ENCODE results near the gene PACRG. TPM values are rescaled to one million over a fixed set of nuclear protein-coding genes. Genes with fewer than 3 reads are reported as not detected.

The PACRG gene
- total and polyA plus RNA-seq, 2 of the 4 experiments (the other 2 are of a cell fraction) = not detected

DNA sequence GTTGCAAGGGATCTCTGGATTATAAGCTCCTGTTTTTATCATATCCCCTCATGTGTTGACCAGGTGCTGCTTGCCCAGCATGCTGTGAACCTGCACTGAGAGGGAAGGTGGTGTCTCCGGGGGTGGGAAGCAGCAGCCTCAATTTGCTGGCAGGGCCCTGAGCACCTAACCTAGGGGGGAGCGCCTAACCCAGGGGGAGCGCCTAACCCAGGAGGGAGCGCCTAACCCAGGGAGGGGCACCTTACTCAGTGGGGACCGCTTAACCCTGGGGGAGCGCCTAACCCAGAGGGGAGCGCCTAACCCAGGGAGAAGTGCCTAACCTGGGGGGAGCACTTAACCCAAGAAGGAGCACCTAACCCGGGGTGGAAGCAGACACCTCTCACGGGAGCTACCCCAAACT is 603.5 kb downstream of the PACRG start:
- no peak overlapping the region for H2AK5ac ChIP-seq (ENCODE audit: low read depth, low read length)
- H2BK120ac ChIP-seq (ENCODE audit: low read depth, low read length) = no peak overlapping the region
- H3K27ac ChIP-seq (ENCODE audit: insufficient read depth, low read length) = no peak overlapping the region
- ATAC-seq (ENCODE audit: low read depth) = no peak
- no peak for DNase-seq
- no peak overlapping the region for H3K4me2 ChIP-seq (ENCODE audit: low read depth, low read length)
- H3K79me1 ChIP-seq (ENCODE audit: low read depth in 1 of 2, low read length in 2 of 2) = no peaks in the 10 kb centered on the region
- no peaks in the 10 kb centered on the region for H3K9me1 ChIP-seq (ENCODE audit: insufficient read depth, low read length)
- H3K36me3 ChIP-seq (ENCODE audit: control insufficient read depth, insufficient read depth, low read length) = no peaks in the 10 kb centered on the region
- no peak overlapping the region for H4K91ac ChIP-seq (ENCODE audit: insufficient read depth, low read depth, low read length)
- no peak overlapping the region for H2AFZ ChIP-seq (replicated peaks; ENCODE audit: low read length, poor library complexity)
- no peak overlapping the region for H3K56ac ChIP-seq (ENCODE audit: extremely low read depth, insufficient read depth, low read length)
- no peak overlapping the region for H4K8ac ChIP-seq (ENCODE audit: low read depth in 2 of 2, low read length in 2 of 2)
- no peak overlapping the region for H2BK5ac ChIP-seq (ENCODE audit: low read depth, low read length, poor library complexity, severe bottlenecking)
- no peak overlapping the region for H3K18ac ChIP-seq (ENCODE audit: low read depth, low read length)
- H3K4me3 ChIP-seq (ENCODE audit: insufficient read depth, low read depth, low read length) = no peak overlapping the region
- WGBS, 2 experiments (ENCODE audit: extremely low coverage in 2 of 2, insufficient read length in 1 of 2) = 100% methylated on average over 4 of the region's 9 CpGs; no CpG with 5 or more reads in 1 of the 2 experiments
- intact Hi-C loops (cut with micrococcal nuclease) (no loop called here), in situ Hi-C loops (cut with MboI; ENCODE audit: low sequenced_read_pairs) (no loop called here), dilution Hi-C loops (cut with HindIII; ENCODE audit: low sequenced_read_pairs, unreplicated experiment) (no loop called here)
- no peaks in the 10 kb centered on the region for H3K4me1 ChIP-seq (ENCODE audit: control insufficient read depth, insufficient read depth, low read length)
- H2BK20ac ChIP-seq (ENCODE audit: low read depth, low read length) = no peak overlapping the region
- no peaks in the 10 kb centered on the region for H3K9me3 ChIP-seq (ENCODE audit: control insufficient read depth, insufficient read depth, low read length)
- no peak overlapping the region for H3K9ac ChIP-seq (ENCODE audit: low read depth, low read length)
- no peaks in the 10 kb centered on the region for H4K20me1 ChIP-seq (ENCODE audit: insufficient read depth, low read length)
- TF ChIP-seq MAFK (IDR thresholded peaks at IDR 0.05; ENCODE audit: low read depth, low read length) (no peak), FOS (IDR thresholded peaks at IDR 0.05; ENCODE audit: low read depth, low read length) (no peak), BHLHE40 (IDR thresholded peaks at IDR 0.05; ENCODE audit: low read depth, low read length) (no peak), MXI1 (IDR thresholded peaks at IDR 0.05; ENCODE audit: borderline replicate concordance, low read depth, low read length) (no peak), MAZ (IDR thresholded peaks at IDR 0.05; ENCODE audit: borderline replicate concordance, low read depth, low read length) (no peak), CHD1 (IDR thresholded peaks at IDR 0.05; ENCODE audit: low read depth, low read length) (no peak), SMC3 (IDR thresholded peaks at IDR 0.05; ENCODE audit: low read depth, low read length) (no peak), NFE2L2 (IDR thresholded peaks at IDR 0.05; ENCODE audit: low read depth, low read length) (no peak), RFX5 (IDR thresholded peaks at IDR 0.05; ENCODE audit: low read depth, low read length) (no peak), RCOR1 (IDR thresholded peaks at IDR 0.05; ENCODE audit: insufficient replicate concordance, low read length) (no peak), RAD21 (IDR thresholded peaks at IDR 0.05; ENCODE audit: low read length) (no peak), CEBPB (IDR thresholded peaks at IDR 0.05; ENCODE audit: low read depth, low read length) (no peak)
- TF ChIP-seq, protein P1, sequence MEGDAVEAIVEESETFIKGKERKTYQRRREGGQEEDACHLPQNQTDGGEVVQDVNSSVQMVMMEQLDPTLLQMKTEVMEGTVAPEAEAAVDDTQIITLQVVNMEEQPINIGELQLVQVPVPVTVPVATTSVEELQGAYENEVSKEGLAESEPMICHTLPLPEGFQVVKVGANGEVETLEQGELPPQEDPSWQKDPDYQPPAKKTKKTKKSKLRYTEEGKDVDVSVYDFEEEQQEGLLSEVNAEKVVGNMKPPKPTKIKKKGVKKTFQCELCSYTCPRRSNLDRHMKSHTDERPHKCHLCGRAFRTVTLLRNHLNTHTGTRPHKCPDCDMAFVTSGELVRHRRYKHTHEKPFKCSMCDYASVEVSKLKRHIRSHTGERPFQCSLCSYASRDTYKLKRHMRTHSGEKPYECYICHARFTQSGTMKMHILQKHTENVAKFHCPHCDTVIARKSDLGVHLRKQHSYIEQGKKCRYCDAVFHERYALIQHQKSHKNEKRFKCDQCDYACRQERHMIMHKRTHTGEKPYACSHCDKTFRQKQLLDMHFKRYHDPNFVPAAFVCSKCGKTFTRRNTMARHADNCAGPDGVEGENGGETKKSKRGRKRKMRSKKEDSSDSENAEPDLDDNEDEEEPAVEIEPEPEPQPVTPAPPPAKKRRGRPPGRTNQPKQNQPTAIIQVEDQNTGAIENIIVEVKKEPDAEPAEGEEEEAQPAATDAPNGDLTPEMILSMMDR (conservative IDR thresholded peaks at IDR 0.05; ENCODE audit: low read depth, low read length) = no peak
- TF ChIP-seq, protein P2, sequence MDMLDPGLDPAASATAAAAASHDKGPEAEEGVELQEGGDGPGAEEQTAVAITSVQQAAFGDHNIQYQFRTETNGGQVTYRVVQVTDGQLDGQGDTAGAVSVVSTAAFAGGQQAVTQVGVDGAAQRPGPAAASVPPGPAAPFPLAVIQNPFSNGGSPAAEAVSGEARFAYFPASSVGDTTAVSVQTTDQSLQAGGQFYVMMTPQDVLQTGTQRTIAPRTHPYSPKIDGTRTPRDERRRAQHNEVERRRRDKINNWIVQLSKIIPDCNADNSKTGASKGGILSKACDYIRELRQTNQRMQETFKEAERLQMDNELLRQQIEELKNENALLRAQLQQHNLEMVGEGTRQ (IDR thresholded peaks at IDR 0.05; ENCODE audit: low read depth, low read length) = no peak
- ChIA-PET CTCF (no interaction called here), POLR2A (ENCODE audit: unreplicated experiment) (no interaction called here)
- no peak overlapping the region for H2BK15ac ChIP-seq (ENCODE audit: low read depth, low read length)
- BruUV-seq (replicated peaks) = no TSS peak
- no peak overlapping the region for H3K14ac ChIP-seq (replicated peaks; ENCODE audit: low read depth, low read length)
- H2AK9ac ChIP-seq (replicated peaks; ENCODE audit: low read depth, low read length, poor library complexity) = no peak overlapping the region
- no peak overlapping the region for H3K23ac ChIP-seq (ENCODE audit: low read depth, low read length)
- no peak overlapping the region for H4K5ac ChIP-seq (ENCODE audit: low read depth, low read length)
- H3K27me3 ChIP-seq (ENCODE audit: control insufficient read depth, insufficient read depth, low read length) = no peaks in the 10 kb centered on the region
- no peak overlapping the region for H3K4ac ChIP-seq (ENCODE audit: low read depth, low read length)
